Activated CD8-positive, alpha-beta memory T cell treated with anti-CD3 and anti-CD28 coated beads, Interleukin-2, amount 50 U/mL, for 24 hours (primary cell): Measurements from ENCODE around the gene NNAT.

Experiments
- DNase-seq: peaks from one replicate; pipeline ENCODE4 v3.0.0-alpha.2; 2020; ENCODE audit errors: extremely low read depth

Gene NNAT

DNA sequence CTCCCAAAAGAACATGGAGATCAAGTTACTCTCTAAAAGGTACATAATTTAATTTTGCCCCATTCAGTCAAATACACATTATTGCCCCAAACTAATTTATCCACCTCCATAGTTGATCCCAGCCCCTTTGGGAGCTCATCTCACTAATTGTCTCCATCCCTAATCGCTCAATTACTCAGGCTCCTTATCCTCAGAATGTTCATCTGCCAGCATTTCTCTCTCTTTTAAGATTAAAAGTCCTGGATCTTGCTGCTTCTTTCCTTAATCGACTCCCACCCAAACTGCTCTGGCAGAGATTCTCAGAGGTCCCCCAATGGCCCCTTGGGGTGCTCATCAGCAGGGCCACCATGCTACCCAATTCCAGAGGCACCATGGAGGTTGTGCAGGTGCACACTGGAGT lies 18.4 kb upstream of the NNAT start:
- DNase-seq = no peak

DNA sequence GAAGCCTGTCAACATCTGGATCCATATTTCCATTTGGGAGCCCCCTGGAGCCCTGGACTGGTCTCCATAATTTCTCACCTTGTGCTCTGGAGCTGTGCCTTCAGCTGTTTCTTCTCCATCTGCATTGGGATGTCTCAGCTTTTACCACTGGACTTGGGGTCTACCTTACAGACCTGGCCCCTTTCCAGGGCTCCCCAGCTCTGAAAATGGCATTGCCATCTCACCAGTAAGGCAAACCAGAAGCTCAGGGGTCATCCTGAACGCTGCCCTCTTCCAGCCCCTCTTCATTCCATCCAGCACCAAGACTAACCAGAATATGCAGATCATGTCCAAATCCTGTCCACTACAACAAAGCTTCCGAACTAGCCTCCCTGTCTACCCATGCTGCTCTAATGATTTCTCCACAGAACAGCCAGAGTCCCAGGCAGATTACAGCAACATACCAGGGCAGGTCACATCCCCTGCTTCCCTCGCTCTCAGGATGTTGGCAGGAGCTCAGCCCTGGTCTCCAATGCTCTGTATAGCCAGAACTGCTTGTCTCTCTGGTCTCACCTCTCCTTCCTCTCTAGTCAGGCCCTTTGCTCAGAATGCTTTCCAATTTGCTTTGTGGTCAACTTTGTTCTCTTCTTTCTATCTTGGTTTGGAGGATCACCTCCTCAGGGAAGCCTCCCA lies 17.7 kb upstream of the NNAT start:
- DNase-seq = no peak

GRCh38 chr20:37504404-37505096 lies 16.5 kb upstream of the NNAT start:
- DNase-seq = no peak

- DNase-seq = no peak
These were observed 15.5 kb upstream of the NNAT start for GRCh38 chr20:37505263-37506151.

- no peak for DNase-seq
These were observed 14.8 kb upstream of the NNAT start for GRCh38 chr20:37506152-37506725.

DNA sequence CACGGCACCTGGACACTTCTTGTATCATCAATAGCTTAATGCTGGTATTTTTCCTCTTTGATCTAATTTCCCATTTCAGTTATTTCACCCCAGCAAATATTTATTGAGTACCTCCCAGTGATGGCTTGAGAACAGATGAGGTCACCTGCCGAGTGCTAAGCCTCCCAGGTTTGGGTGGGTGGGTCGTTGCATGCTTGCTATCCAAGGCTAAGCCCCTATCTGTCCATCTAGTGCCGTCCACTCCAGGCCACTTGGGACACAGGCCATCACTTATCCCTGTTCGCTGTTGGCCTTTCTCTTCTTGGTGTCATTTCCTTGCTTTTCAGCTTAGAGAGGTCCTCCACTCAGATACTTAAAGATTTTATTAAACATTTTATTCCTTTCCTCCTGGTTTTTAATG lies 10.8 kb upstream of the NNAT start:
- no peak for DNase-seq

DNA sequence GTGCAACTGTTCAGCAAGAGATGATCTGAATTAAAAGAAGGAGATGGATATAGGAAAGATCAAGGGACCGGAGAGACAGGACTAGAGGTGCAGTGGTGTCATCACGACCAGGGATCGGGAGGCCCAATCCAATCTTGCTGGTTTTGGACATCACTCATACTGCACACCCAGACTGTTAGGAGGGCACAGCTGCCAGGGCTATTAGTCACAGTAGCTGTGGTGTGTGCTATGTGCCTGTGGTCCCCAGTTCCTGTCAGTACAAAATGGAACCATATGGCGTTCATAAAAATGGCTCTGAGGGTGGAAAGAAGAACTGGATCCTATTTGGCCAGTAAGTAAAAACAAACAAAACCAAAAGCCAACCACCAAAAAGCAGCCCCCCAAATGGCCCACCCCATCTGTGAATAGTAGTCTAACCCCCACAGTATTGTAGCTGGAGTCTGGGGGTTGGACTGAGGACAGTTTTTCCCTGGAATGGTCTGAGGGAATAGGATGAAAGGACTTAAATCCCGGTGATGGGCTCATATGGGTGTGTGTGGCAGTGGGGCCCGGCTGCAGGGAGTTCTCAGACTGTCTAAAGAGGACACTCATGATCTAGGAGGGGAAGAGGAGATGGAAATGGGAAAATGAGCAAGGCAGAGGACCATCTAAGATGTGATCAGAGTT lies 9.3 kb upstream of the NNAT start:
- DNase-seq = no peak

GRCh38 chr20:37513779-37514359 lies 7.2 kb upstream of the NNAT start:
- DNase-seq = no peak

DNA sequence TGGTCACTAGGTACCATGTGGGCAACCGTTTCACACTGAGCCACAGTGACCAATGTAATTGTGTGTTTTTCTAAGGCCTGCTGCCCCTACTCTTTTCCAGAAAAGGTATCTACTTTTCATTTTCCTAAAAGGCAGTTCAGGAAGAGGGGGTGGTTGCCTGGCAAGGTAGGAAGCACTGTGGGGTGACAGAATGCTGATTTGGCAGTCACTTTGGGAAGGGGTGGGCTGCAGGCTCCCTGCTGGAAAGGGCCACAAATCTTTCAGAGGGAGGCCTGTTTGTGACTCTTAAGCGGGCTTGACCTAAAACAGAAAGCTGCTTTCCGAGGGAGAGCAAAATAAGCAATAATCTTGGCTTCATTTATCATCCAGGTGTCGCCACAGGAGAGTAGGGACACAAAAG lies 5.2 kb upstream of the NNAT start:
- no peak for DNase-seq

DNA sequence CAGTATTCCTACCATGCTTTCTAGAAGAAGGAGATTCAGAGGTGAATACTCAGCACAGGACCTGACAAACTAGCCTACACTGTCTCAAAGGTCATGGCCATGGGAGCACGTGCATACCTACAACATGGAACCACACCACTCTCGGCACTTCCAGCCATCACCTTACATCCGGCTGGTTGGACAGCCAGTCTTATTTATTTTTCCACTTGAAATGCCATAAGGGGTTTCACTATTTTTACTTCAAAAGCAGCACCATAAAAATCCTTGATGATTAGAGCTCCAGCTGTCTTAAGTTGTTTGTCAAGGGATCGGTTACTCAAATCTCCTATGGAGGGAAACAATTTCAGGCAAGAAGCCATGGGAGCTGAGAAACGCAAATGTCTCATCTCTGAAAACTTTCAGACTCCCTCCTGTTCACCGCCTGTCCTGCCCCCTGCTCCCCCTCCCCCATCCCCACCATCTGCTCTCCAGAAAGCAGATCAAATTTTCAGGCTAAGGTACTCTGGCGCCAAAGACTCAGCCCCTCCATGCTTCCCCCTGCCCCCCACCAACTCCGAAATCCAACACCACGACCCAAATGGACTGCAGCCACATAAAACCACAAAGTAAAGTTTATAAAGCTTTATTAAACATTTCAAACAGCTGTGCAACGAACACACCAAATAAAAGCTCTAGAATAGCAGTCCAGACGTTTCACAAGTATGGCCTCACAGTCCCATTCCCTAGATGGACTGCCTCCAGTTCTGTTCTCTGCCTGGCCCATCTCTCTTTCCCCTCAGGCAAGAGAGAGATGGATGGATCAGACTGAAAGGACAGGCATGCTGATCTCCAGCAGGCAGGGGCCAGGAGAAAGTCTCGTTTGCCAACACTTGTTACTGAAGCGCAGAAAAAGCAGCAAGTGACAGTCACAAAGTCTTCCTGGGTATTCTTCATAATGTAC lies 4.0 kb upstream of the NNAT start:
- DNase-seq = no peak

DNA sequence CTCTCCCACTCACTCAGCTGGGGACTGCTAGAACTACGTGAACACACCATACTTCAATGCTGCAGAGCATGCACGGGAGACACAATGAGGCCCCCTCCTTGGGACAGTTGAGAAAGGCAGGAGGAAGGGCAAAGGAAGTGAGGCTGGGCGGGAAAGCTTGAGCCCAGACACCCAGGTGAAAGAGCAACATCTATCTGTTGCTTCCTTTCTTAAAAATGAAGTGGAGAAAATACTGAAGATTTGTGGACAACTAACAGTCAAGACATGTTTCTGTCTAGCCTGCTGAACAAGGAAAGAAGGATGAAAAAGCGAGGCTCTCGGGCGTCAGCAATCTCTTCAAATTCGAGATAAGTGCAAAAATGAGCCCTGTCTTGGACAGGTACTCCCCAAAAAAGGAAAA lies 3.0 kb upstream of the NNAT start:
- DNase-seq = no peak

GRCh38 chr20:37518606-37519507 lies 2.2 kb upstream of the NNAT start:
- no peak for DNase-seq

DNA sequence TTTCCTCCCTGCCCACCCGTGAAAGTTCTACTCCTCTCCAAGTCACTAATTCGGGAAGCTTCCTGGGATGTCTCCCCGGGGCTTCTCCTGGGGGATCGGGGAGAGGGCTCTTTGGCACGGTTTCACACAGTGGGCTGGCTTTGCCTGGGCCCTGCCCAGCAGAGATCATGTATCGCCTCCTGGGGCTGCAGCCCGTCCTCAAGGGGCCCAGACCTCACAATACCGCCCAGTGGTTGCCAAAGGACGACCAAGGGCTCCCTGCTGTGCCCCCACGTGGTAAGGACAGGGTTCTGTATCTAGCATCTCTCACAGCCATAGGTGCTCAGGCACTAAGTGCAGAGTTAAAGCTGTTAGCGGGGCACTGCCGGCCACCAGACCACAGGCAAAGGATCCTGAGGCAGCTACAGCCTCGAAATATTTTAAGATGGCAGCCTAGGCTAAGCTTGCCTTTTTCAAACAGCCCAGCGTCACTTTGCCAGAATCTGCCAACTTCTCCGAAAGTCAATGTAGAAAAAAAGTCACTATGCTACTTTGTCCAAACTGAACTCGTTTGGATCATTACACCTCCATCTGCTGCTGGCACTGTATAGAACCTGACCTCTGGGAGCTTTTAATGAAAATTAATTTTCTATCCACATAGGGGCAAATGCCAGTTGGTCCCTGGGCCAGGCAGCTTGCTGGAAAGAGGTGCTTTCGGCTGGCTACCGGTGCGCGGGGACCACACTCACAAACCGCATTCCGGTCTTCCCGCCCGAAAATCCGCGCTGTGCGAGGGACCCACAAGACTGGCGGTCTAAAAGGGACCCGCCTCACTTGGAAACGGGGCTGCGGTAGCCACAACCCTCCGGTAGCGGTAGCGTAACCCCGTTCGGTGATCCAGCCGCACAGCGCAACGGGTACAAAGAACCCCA lies 1.3 kb upstream of the NNAT start:
- DNase-seq = no peak

- DNase-seq = no peak
These were observed 563 bp upstream of the NNAT start for GRCh38 chr20:37520419-37520955.

GRCh38 chr20:37522260-37523011 lies 1.4 kb downstream of the NNAT start:
- no peak for DNase-seq

DNA sequence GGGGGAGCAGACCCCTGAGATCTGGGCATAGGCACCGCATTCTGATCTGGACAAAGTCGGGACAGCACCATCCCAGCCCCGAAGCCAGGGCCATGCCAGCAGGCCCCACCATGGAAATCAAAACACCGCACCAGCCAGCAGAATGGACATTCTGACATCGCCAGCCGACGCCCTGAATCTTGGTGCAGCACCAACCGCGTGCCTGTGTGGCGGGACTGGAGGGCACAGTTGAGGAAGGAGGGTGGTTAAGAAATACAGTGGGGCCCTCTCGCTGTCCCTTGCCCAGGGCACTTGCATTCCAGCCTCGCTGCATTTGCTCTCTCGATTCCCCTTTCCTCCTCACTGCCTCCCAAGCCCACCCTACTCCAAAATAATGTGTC lies 2.0 kb downstream of the NNAT start:
- no peak for DNase-seq
